PC-3 (cell line): ENCODE measurements around the gene IVNS1ABP. TPM values are rescaled to one million over a fixed set of nuclear protein-coding genes. Genes with fewer than 3 reads are reported as not detected.

ENCODE experiments used
- ATAC-seq: fragments of 200-7000 bp; cut with Tn5 transposase; 2 replicates; pipeline ENCODE4 v1.9.1; 2020; ENCODE audit warnings: mild to moderate bottlenecking, moderate library complexity
- BruUV-seq: library from RNA; stranded (reverse); fragments of 400-500 nt; replicated peaks from 2 replicates; lab custom pipeline; 2021; lab: Mats Ljungman, UMichigan
- CTCF ChIA-PET: fragments of 300-600 bp; sonication (Branson Sonifier 250); formaldehyde crosslinking; loops from one replicate; lab custom pipeline; 2022; ENCODE audit warnings: antibody characterized with exemption; lab: Charles Lee
- POLR2A ChIA-PET: fragments of 300-600 bp; sonication (Branson Sonifier 250); formaldehyde crosslinking; loops from one replicate; lab custom pipeline; 2022; ENCODE audit warnings: antibody characterized with exemption; ENCODE audit not compliant: unreplicated experiment; lab: Charles Lee
- DNase-seq: peaks from one replicate; pipeline ENCODE4 v3.0.0-alpha.2; 2015
- H2AFZ ChIP-seq: fragments of 300-600 bp; sonication (generic); 2 replicates; pipeline ENCODE4 v1.6.0; 2016; ENCODE audit warnings: antibody characterized with exemption, low read length
- H3F3A ChIP-seq: fragments of 300-600 bp; sonication (generic); one replicate; pipeline ENCODE4 v1.6.0; 2017; ENCODE audit warnings: antibody characterized with exemption, low read length, control low read depth, mild to moderate bottlenecking; ENCODE audit not compliant: unreplicated experiment
- H3K27ac ChIP-seq: fragments of 300-600 bp; sonication (generic); 2 replicates; pipeline ENCODE4 v1.5.1; 2016; ENCODE audit warnings: mild to moderate bottlenecking, low read length
- H3K27me3 ChIP-seq: fragments of 300-600 bp; sonication (generic); 2 replicates; pipeline ENCODE4 v1.6.1; 2016; ENCODE audit warnings: low read length, mixed read lengths
- H3K36me3 ChIP-seq: fragments of 300-600 bp; sonication (generic); 2 replicates; pipeline ENCODE4 v1.6.1; 2016; ENCODE audit warnings: low read depth, mixed run types, low read length, mixed read lengths
- H3K4me1 ChIP-seq: fragments of 300-600 bp; sonication (generic); 2 replicates; pipeline ENCODE4 v1.5.1; 2016; ENCODE audit warnings: low read length; ENCODE audit not compliant: insufficient read depth
- H3K4me2 ChIP-seq: fragments of 300-600 bp; sonication (generic); 2 replicates; pipeline ENCODE4 v1.6.0; 2016; ENCODE audit warnings: low read length
- H3K4me3 ChIP-seq: fragments of 300-600 bp; sonication (generic); 2 replicates; pipeline ENCODE4 v1.5.1; 2016; ENCODE audit warnings: mild to moderate bottlenecking, low read length, mixed read lengths
- H3K79me2 ChIP-seq: fragments of 300-600 bp; sonication (generic); 2 replicates; pipeline ENCODE4 v1.6.1; 2017; ENCODE audit warnings: low read length, mixed read lengths
- H3K9ac ChIP-seq: fragments of 300-600 bp; sonication (generic); 2 replicates; pipeline ENCODE4 v1.6.0; 2016; ENCODE audit warnings: mild to moderate bottlenecking, low read length
- H3K9me2 ChIP-seq: fragments of 300-600 bp; sonication (generic); replicated peaks from 2 replicates; pipeline ENCODE4 v1.6.1; 2016; ENCODE audit warnings: mixed run types, low read length, mixed read lengths
- H3K9me3 ChIP-seq: fragments of 300-600 bp; sonication (generic); 2 replicates; pipeline ENCODE4 v1.6.1; 2016; ENCODE audit warnings: low read length, mixed read lengths
- H4K20me1 ChIP-seq: fragments of 300-600 bp; sonication (generic); 2 replicates; pipeline ENCODE4 v1.6.1; 2016; ENCODE audit warnings: low read length, mixed read lengths
- EZH2 ChIP-seq: fragments of 300-600 bp; sonication (generic); IDR thresholded peaks from one replicate; pipeline ENCODE4 v1.6.1; 2017; ENCODE audit warnings: antibody characterized with exemption, mild to moderate bottlenecking, low read length; ENCODE audit not compliant: unreplicated experiment
- EZH2phosphoT487 ChIP-seq: fragments of 300-600 bp; sonication (generic); IDR thresholded peaks from 2 replicates; pipeline ENCODE4 v1.6.1; 2018; ENCODE audit warnings: mild to moderate bottlenecking, antibody characterized with exemption, low read length, borderline replicate concordance
- intact Hi-C: fragments of 100-400 bp; cut with micrococcal nuclease; formaldehyde crosslinking; loops from 2 replicates; pipeline ENCODE4 v1.9.0; 2023
- total RNA-seq: library from RNA; depleted of rRNA; stranded (reverse); fragments of >200 nt; gene quantifications from 2 replicates; pipeline ENCODE4 v1.2.3, GENCODE V29; 2014
- TF ChIP-seq, protein P1 (sequence below): fragments of 300-600 bp; sonication (generic); conservative IDR thresholded peaks from 2 replicates; pipeline ENCODE4 v1.5.1; 2017; ENCODE audit warnings: antibody characterized with exemption, low read depth, mild to moderate bottlenecking, low read length

Gene IVNS1ABP
- total RNA-seq, 1 experiment from 2014 or later, result 30.7 TPM

DNA sequence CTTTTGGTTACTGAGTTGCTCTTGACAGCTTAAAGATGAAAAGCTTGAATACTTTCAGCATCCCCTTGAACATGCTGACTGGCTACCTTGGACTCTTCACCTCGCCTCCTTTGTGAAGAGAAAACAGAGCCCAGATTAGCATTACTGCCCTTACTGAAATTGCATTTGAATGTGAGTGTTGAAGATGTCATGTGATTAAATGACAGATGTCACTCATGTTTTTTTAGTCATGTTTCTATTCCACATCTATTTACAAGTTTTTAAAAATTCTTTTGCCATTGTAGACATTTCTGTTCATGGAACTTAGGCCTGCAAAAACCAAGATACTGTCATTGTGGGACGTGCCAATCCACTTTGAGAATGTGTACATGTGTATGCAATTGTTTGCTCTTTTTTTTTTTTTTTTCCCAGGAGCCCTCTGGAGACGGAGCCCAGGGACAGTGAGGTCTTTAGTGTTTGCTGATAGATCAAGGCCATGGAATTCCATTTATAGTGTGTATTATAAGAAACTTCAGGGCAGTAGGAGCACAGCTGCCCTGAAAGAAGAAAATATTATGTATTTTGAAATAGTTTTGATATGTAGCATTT lies 25.7 kb upstream of the IVNS1ABP start:
- Histone ChIP-seq H3K27ac (no peak overlapping the region), H3K4me3 (no peak overlapping the region), H3K36me3 (no peaks in the 10 kb centered on the region), H3K79me2 (no peaks in the 10 kb centered on the region), H4K20me1 (no peaks in the 10 kb centered on the region), H3K27me3 (no peaks in the 10 kb centered on the region), H3K9me3 (no peaks in the 10 kb centered on the region), H3K4me1 (no peaks in the 10 kb centered on the region), H3F3A (no peaks in the 10 kb centered on the region), H3K9ac (no peak overlapping the region), H3K9me2 (no peaks in the 10 kb centered on the region), H2AFZ (no peak overlapping the region), H3K4me2 (no peak overlapping the region)
- ChIA-PET CTCF (no interaction called here), POLR2A (no interaction called here)
- no TSS peak for BruUV-seq
- no peak for DNase-seq
- ATAC-seq, result no peak
- intact Hi-C loops, result no loop called here
- no peak for TF ChIP-seq EZH2
- TF ChIP-seq, protein P1, sequence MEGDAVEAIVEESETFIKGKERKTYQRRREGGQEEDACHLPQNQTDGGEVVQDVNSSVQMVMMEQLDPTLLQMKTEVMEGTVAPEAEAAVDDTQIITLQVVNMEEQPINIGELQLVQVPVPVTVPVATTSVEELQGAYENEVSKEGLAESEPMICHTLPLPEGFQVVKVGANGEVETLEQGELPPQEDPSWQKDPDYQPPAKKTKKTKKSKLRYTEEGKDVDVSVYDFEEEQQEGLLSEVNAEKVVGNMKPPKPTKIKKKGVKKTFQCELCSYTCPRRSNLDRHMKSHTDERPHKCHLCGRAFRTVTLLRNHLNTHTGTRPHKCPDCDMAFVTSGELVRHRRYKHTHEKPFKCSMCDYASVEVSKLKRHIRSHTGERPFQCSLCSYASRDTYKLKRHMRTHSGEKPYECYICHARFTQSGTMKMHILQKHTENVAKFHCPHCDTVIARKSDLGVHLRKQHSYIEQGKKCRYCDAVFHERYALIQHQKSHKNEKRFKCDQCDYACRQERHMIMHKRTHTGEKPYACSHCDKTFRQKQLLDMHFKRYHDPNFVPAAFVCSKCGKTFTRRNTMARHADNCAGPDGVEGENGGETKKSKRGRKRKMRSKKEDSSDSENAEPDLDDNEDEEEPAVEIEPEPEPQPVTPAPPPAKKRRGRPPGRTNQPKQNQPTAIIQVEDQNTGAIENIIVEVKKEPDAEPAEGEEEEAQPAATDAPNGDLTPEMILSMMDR, result no peak
- TF ChIP-seq EZH2phosphoT487, result no peak

DNA sequence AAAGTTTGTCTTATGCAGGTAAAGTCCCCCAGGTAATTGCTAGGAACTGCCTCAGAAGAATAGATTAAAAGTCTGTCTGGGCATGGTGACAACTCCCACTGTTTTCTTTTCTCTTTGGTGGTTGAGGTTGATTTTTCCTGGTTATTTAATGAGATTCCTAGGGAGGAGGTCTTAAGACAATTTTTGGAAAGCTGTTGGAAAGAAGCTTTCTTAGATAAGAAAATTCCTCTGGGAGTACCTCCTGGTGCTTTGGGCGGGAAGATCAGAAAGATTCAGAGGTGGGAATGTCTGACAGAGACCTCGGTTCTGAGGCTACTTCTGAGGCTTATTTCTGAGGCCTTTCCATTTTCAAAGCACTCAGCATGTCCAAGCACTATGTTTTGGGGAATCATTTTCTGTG lies 25.0 kb upstream of the IVNS1ABP start:
- no peaks in the 10 kb centered on the region for H3K4me1 ChIP-seq
- POLR2A ChIA-PET, result no interaction called here
- DNase-seq, result no peak
- H3K9me3 ChIP-seq, result no peaks in the 10 kb centered on the region
- no peak overlapping the region for H3K4me3 ChIP-seq
- no peaks in the 10 kb centered on the region for H3K79me2 ChIP-seq
- H3F3A ChIP-seq, result no peaks in the 10 kb centered on the region
- no peaks in the 10 kb centered on the region for H3K27me3 ChIP-seq
- no peak overlapping the region for H3K27ac ChIP-seq
- CTCF ChIA-PET, result no interaction called here
- H3K4me2 ChIP-seq, result no peak overlapping the region
- H3K9ac ChIP-seq, result no peak overlapping the region
- no peaks in the 10 kb centered on the region for H3K9me2 ChIP-seq
- intact Hi-C loops, result no loop called here
- no TSS peak for BruUV-seq
- ATAC-seq, result no peak
- TF ChIP-seq EZH2 (no peak), EZH2phosphoT487 (no peak)
- TF ChIP-seq, protein P1, result no peak
- H2AFZ ChIP-seq, result no peak overlapping the region
- no peaks in the 10 kb centered on the region for H4K20me1 ChIP-seq
- no peaks in the 10 kb centered on the region for H3K36me3 ChIP-seq

DNA sequence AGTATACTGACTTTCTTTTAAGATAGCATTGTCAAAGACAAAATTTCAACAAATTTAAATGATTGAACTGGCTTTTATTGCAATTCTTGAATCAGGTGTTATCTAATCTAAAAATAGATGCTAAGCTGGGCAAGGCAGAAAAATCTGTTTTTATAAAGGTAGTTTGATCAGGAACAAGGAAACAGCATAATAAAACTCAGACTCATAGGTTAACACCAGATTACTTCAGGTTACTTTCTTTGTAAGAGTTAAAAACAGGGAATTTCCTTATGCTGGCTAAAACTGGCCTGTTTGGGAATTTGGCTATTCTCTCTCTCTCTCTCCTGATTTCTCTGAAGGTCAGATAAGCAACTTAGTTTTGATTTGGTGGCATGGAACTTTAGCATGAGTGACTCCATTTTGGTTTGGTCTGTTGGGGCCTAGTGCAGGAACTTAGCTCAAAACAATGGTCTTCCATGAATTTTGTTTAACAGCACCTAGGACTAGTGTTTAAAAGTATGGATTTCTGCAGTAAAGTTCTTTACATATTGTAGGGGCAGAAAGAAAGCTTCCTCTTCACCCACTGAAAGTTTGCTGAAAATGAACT lies 24.2 kb upstream of the IVNS1ABP start:
- H3K4me2 ChIP-seq, result no peak overlapping the region
- no peaks in the 10 kb centered on the region for H3K9me2 ChIP-seq
- H3K4me1 ChIP-seq, result no peaks in the 10 kb centered on the region
- no peak overlapping the region for H3K4me3 ChIP-seq
- no peaks in the 10 kb centered on the region for H4K20me1 ChIP-seq
- H3K79me2 ChIP-seq, result no peaks in the 10 kb centered on the region
- no peak overlapping the region for H3K27ac ChIP-seq
- TF ChIP-seq EZH2 (no peak), EZH2phosphoT487 (no peak)
- TF ChIP-seq, protein P1, result no peak
- BruUV-seq, result no TSS peak
- H3F3A ChIP-seq, result no peaks in the 10 kb centered on the region
- CTCF ChIA-PET, result no interaction called here
- no peaks in the 10 kb centered on the region for H3K36me3 ChIP-seq
- H3K9me3 ChIP-seq, result no peaks in the 10 kb centered on the region
- no peak overlapping the region for H3K9ac ChIP-seq
- ATAC-seq, result no peak
- H3K27me3 ChIP-seq, result no peaks in the 10 kb centered on the region
- intact Hi-C loops, result no loop called here
- H2AFZ ChIP-seq, result no peak overlapping the region
- POLR2A ChIA-PET, result no interaction called here
- no peak for DNase-seq
